ENCODE results near the gene LCN2. TPM values are rescaled to one million over a fixed set of nuclear protein-coding genes. Genes with fewer than 3 reads are reported as not detected.

Gene LCN2
- total and polyA plus RNA-seq, 10 of the 15 experiments (the other 5 are each of a cell fraction or from before 2014, with no cell fraction given), result not detected

GRCh38 chr9:128175726-128176125, 26.5 kb downstream of the LCN2 start:
- ChIA-PET RAD21 (ENCODE audit: unreplicated experiment) (no interaction called here), POLR2A (no interaction called here), SMC1A (ENCODE audit: uncharacterized antibody, unreplicated experiment) (no interaction called here), CTCF (interaction anchor here (1.9 kb wide), 1 partner anchor 8 kb away, joined by 5 read pairs; no protein-coding TSS in a partner anchor)
- Histone ChIP-seq H3K79me2 (ENCODE audit: control insufficient read depth, insufficient read depth, low read length) (no peaks in the 10 kb centered on the region), H4K20me1 (ENCODE audit: control insufficient read depth, insufficient read depth) (no peaks in the 10 kb centered on the region), H2AFZ (ENCODE audit: control insufficient read depth, low read depth, low read length) (no peak overlapping the region), H3K4me3 (no peak overlapping the region), H3K27me3 (replicated peaks in 1 of 2; ENCODE audit: control insufficient read depth in 2 of 2, insufficient read depth in 2 of 2, low read length in 1 of 2) (no peaks in the 10 kb centered on the region), H3K4me1 (ENCODE audit: control insufficient read depth, insufficient read depth, low read length) (no peaks in the 10 kb centered on the region), H3K4me2 (ENCODE audit: control insufficient read depth, insufficient read depth) (no peak overlapping the region), H3K9me3 (replicated peaks; ENCODE audit: control insufficient read depth, insufficient read depth, low read length) (peaks cover 4% of the 10 kb centered on the region; the same call in 2 of the 3 replicates), H3K36me3 (ENCODE audit: control insufficient read depth in 2 of 2, insufficient read depth in 2 of 2, low read length in 1 of 2) (peaks cover 16 to 21% of the 10 kb centered on the region in 2 experiments; a peak in 3 of 4 replicates), H3K9ac (ENCODE audit: control insufficient read depth, insufficient read depth, low read length) (no peak overlapping the region), H3K27ac (ENCODE audit: control insufficient read depth, insufficient read depth) (no peak overlapping the region)
- in situ Hi-C loops (cut with MboI), result no loop called here
- 65% methylated on average over 2 of the region's 2 CpGs for WGBS (ENCODE audit: insufficient coverage, insufficient replicate concordance, low lambda C conversion rate, missing lambda C conversion rate)
- ATAC-seq (no peak), FAIRE-seq (no peak), DNase-seq (ENCODE audit: low read depth, low spot score) (no peak)
- no TSS peak for BruUV-seq (replicated peaks)
- intact Hi-C loops (cut with micrococcal nuclease; ENCODE audit: unreplicated experiment), result no loop called here
- TF ChIP-seq IRF3 (IDR thresholded peaks at IDR 0.05) (no peak), MLLT1 (IDR thresholded peaks at IDR 0.05) (no peak), ZNF687 (IDR thresholded peaks at IDR 0.05) (no peak), BRCA1 (IDR thresholded peaks at IDR 0.05; ENCODE audit: low read depth, low read length) (no peak), BCLAF1 (IDR thresholded peaks at IDR 0.05) (no peak), NRF1 (conservative IDR thresholded peaks at IDR 0.05; ENCODE audit: low read depth, low read length) (no peak), ATF3 (IDR thresholded peaks at IDR 0.05; ENCODE audit: borderline replicate concordance, extremely low read depth, low read depth, low read length) (no peak), ZZZ3 (IDR thresholded peaks at IDR 0.05; ENCODE audit: control insufficient read depth, insufficient read length, low read depth) (no peak), CREB1 (IDR thresholded peaks at IDR 0.05; ENCODE audit: low read depth) (no peak), MEF2A (IDR thresholded peaks at IDR 0.05; ENCODE audit: insufficient read depth, low read depth, low read length) (no peak), IKZF1 (conservative IDR thresholded peaks at IDR 0.05) (no peak)

All from GM12878 (cell line).